K562 (cell line): ENCODE data around the gene SELPLG. TPM values are rescaled to one million over a fixed set of nuclear protein-coding genes. Genes with fewer than 3 reads are reported as not detected.

Experiments used
- CREB1 ChIP-seq, 2 experiments: sonication (generic) in 1 of 2; formaldehyde crosslinking in 1 of 2; IDR thresholded peaks; 2 replicates each; pipeline versions ENCODE4 v1.6.1 to v1.8.0; 2012 to 2022; ENCODE audit warnings: inconsistent platforms in 1 of 2, mild to moderate bottlenecking in 1 of 2, missing genetic modification reagents in 1 of 2, moderate library complexity in 1 of 2
- CREBBP ChIP-seq: IDR thresholded peaks from one replicate; pipeline ENCODE4 v1.6.1; 2012; ENCODE audit warnings: low read depth, mild to moderate bottlenecking, control low read depth, inconsistent platforms, low read length
- CTCF ChIP-seq, 3 experiments: IDR thresholded peaks in 2 of 3; conservative IDR thresholded peaks in 1 of 3; 2 replicates each; pipeline ENCODE4 v1.5.1; 2011 to 2012; ENCODE audit warnings: low read length in 3 of 3, mild to moderate bottlenecking in 3 of 3, control low read depth in 2 of 3, improper control_type of control experiment in 1 of 3, inconsistent platforms in 1 of 3, low read depth in 1 of 3, mixed read lengths in 1 of 3, moderate library complexity in 1 of 3; ENCODE audit not compliant: insufficient read depth in 2 of 3
- DMBX1 ChIP-seq: fragments of 250-450 bp; sonication (Bioruptor Pico); IDR thresholded peaks from 2 replicates; pipeline ENCODE4 v1.8.0; 2022; ENCODE audit warnings: inconsistent platforms, mild to moderate bottlenecking, moderate library complexity, borderline replicate concordance
- EP300 ChIP-seq: IDR thresholded peaks from 2 replicates; pipeline ENCODE4 v1.6.1; 2012; ENCODE audit warnings: low read length, improper control_type of control experiment
- ESRRA ChIP-seq: fragments of 450-650 bp; IDR thresholded peaks from 2 replicates; pipeline ENCODE4 v1.6.1; 2014; ENCODE audit warnings: low read depth, mild to moderate bottlenecking, moderate library complexity, borderline replicate concordance
- FOS ChIP-seq: IDR thresholded peaks from 3 replicates; pipeline ENCODE4 v1.6.1; 2011; ENCODE audit not compliant: insufficient read length; ENCODE audit errors: extremely low read depth
- FOSL1 ChIP-seq: fragments of 200-800 bp; sonication (Bioruptor generic); conservative IDR thresholded peaks from 2 replicates; pipeline ENCODE4 v1.6.1; 2016; ENCODE audit warnings: missing genetic modification characterization, missing compliant biosample characterization
- GTF2E2 ChIP-seq: fragments of 200-800 bp; sonication (Bioruptor generic); IDR thresholded peaks from 2 replicates; pipeline ENCODE4 v1.6.1; 2016; ENCODE audit warnings: missing genetic modification characterization, missing compliant biosample characterization
- HCFC1 ChIP-seq: IDR thresholded peaks from 2 replicates; pipeline ENCODE4 v1.6.1; 2012; ENCODE audit warnings: low read depth, low read length, improper control_type of control experiment
- HMG20A ChIP-seq: fragments of 450-650 bp; formaldehyde crosslinking; conservative IDR thresholded peaks from 2 replicates; pipeline ENCODE4 v1.4.0; 2020; ENCODE audit warnings: mild to moderate bottlenecking, mixed read lengths
- JUND ChIP-seq, 2 experiments: IDR thresholded peaks; 2 replicates in 1 of 2; 3 replicates in 1 of 2; pipeline ENCODE4 v1.6.1; 2011; ENCODE audit warnings: borderline replicate concordance in 2 of 2, low read depth in 2 of 2, low read length in 2 of 2, improper control_type of control experiment in 1 of 2, missing biosample characterization in 1 of 2, missing genetic modification characterization in 1 of 2, missing genetic modification reagents in 1 of 2
- KLF6 ChIP-seq: fragments of 250-450 bp; sonication (Bioruptor Pico); IDR thresholded peaks from 2 replicates; pipeline ENCODE4 v1.4.0; 2020; ENCODE audit warnings: mild to moderate bottlenecking, moderate library complexity, borderline replicate concordance
- MTA3 ChIP-seq: fragments of 450-650 bp; formaldehyde crosslinking; IDR thresholded peaks from 2 replicates; pipeline ENCODE4 v1.6.1; 2017; ENCODE audit warnings: mild to moderate bottlenecking, borderline replicate concordance
- PML ChIP-seq: IDR thresholded peaks from 2 replicates; pipeline ENCODE4 v1.6.1; 2012; ENCODE audit warnings: low read length, inconsistent platforms
- POLR3A ChIP-seq: IDR thresholded peaks from 2 replicates; pipeline ENCODE4 v1.6.1; 2011; ENCODE audit warnings: borderline replicate concordance, mild to moderate bottlenecking, moderate library complexity; ENCODE audit not compliant: insufficient read length, insufficient read depth; ENCODE audit errors: extremely low read depth
- SIRT6 ChIP-seq: IDR thresholded peaks from one replicate; pipeline ENCODE4 v1.6.1; 2012; ENCODE audit warnings: low read depth, mild to moderate bottlenecking, control low read depth, inconsistent platforms, low read length, moderate library complexity
- SMARCA4 ChIP-seq: fragments of 450-650 bp; IDR thresholded peaks from 2 replicates; pipeline ENCODE4 v1.6.1; 2016
- ZKSCAN8 ChIP-seq: fragments of 200-800 bp; sonication (Bioruptor generic); IDR thresholded peaks from 2 replicates; pipeline ENCODE4 v1.6.1; 2016; ENCODE audit warnings: missing genetic modification characterization, missing compliant biosample characterization
- ZNF282 ChIP-seq: sonication (generic); formaldehyde crosslinking; IDR thresholded peaks from 2 replicates; pipeline ENCODE4 v1.8.1; 2023; ENCODE audit warnings: missing genetic modification reagents
- ZNF589 ChIP-seq: fragments of 200-800 bp; sonication (Bioruptor generic); IDR thresholded peaks from 2 replicates; pipeline ENCODE4 v1.6.1; 2016; ENCODE audit warnings: low read depth, missing genetic modification characterization, missing compliant biosample characterization
- ZNF644 ChIP-seq: fragments of 200-800 bp; sonication (Bioruptor generic); IDR thresholded peaks from 2 replicates; pipeline ENCODE4 v1.6.1; 2016; ENCODE audit warnings: low read depth, missing genetic modification characterization, missing compliant biosample characterization
- ZNF77 ChIP-seq: fragments of 250-450 bp; sonication (Bioruptor Pico); IDR thresholded peaks from 2 replicates; pipeline ENCODE4 v1.5.0; 2020
- ZNF79 ChIP-seq: fragments of 250-450 bp; sonication (Bioruptor Pico); IDR thresholded peaks from 2 replicates; pipeline ENCODE4 v1.4.0; 2020; ENCODE audit warnings: low read depth, mild to moderate bottlenecking, moderate library complexity
- polyA plus RNA-seq, 8 experiments: library from polyadenylated mRNA; depleted of rRNA in 4 of 8; stranded (reverse) in 5 of 8; unstranded in 3 of 8; fragments of >200 nt; fragmentation: Nextera tagmentation in 2 of 8; fragmentation: Illumina TruSeq in 1 of 8; extraction: Ambion mirVana in 2 of 8; extraction: Trizol in 1 of 8; gene quantifications; 2 replicates each; pipeline versions ENCODE4 v1.2.1 to v1.2.3, GENCODE V29; 2011 to 2014; ENCODE audit warnings: inconsistent platforms in 1 of 8, missing spikeins in 1 of 8
- total RNA-seq, 7 experiments: library from RNA; depleted of rRNA in 6 of 7; stranded (reverse); fragments of >200 nt in 6 of 7; fragmentation: Illumina TruSeq in 2 of 7; extraction: Trizol in 2 of 7; gene quantifications; 2 replicates each; pipeline versions ENCODE4 v1.2.1 to v1.2.3, GENCODE V29; 2011 to 2021; ENCODE audit warnings: low replicate concordance in 1 of 7
- TF ChIP-seq, protein P1 (sequence below): fragments of 450-650 bp; IDR thresholded peaks from 2 replicates; pipeline ENCODE4 v1.6.1; 2018; ENCODE audit warnings: mild to moderate bottlenecking, low read depth; ENCODE audit not compliant: partially characterized antibody

SELPLG gene
- total and polyA plus RNA-seq, 9 of the 15 experiments (the other 6 are each of a cell fraction or from before 2014, with no cell fraction given), result 0.22 to 10.2 (median 1.7) TPM

- TF ChIP-seq CTCF (IDR thresholded peaks at IDR 0.05 in 2 of 3, conservative IDR thresholded peaks at IDR 0.05 in 1 of 3; ENCODE audit: insufficient read depth in 2 of 3, low read depth in 1 of 3, low read length in 3 of 3) (no peak), FOSL1 (peak; percentile 82), MTA3 (peak; percentile 85; the same call in 1 of the 2 replicates), KLF6 (peak; percentile 53; the same call in 1 of the 2 replicates), SMARCA4 (0 out of 2 replicates have a peak, but pooled peaks have one; percentile 56), SIRT6 (no peak), ZNF644 (0 out of 2 replicates have a peak, but pooled peaks have one; percentile 57), ZNF77 (CRISPR knock-in tag) (no peak), POLR3A (no peak), ZNF282 (CRISPR knock-in tag) (no peak), ZNF589 (peak; percentile 92), GTF2E2 (peak; percentile 83), HCFC1 (peak; percentile 26; the same call in 1 of the 2 replicates), HMG20A (CRISPR knock-in tag) (no peak), ZKSCAN8 (CRISPR knock-in tag) (no peak), JUND (IDR thresholded peaks at IDR 0.05; ENCODE audit: borderline replicate concordance, low read depth, low read length) (peak; percentile 99), JUND (tag; IDR thresholded peaks at IDR 0.05; ENCODE audit: borderline replicate concordance, low read depth, low read length) (peak; percentile 99), PML (peak; percentile 62; the same call in 1 of the 2 replicates), FOS (no peak), ZNF79 (CRISPR knock-in tag) (no peak), CREBBP (no peak), CREB1 (IDR thresholded peaks at IDR 0.05) (peak; percentile 93), CREB1 (CRISPR knock-in tag; IDR thresholded peaks at IDR 0.05) (peak; percentile 66; the same call in 1 of the 2 replicates), EP300 (peak; percentile 83), DMBX1 (CRISPR knock-in tag) (peak; percentile 83), ESRRA (0 out of 2 replicates have a peak, but pooled peaks have one; percentile 11)
- TF ChIP-seq, protein P1, sequence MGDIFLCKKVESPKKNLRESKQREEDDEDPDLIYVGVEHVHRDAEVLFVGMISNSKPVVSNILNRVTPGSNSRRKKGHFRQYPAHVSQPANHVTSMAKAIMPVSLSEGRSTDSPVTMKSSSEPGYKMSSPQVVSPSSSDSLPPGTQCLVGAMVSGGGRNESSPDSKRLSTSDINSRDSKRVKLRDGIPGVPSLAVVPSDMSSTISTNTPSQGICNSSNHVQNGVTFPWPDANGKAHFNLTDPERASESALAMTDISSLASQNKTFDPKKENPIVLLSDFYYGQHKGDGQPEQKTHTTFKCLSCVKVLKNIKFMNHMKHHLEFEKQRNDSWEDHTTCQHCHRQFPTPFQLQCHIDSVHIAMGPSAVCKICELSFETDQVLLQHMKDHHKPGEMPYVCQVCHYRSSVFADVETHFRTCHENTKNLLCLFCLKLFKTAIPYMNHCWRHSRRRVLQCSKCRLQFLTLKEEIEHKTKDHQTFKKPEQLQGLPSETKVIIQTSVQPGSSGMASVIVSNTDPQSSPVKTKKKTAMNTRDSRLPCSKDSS, result no peak
Observed at GRCh38 chr12:108629824-108630476, 3.7 kb downstream of the SELPLG start (continued).
